Hypothalamus (tissue), 51 donors: Measurements from ENCODE around the gene LCE2A.
"Not testable (repeated sequence)": the region's sequence is repeated elsewhere in the genome, so short reads cannot be mapped to it uniquely, and the experiment has no call there.

Source experiments
- DNase-seq, 51 donors: peaks; one replicate each; lab custom pipeline; 2025; lab: John Stamatoyannopoulos, UW

Gene LCE2A, protein sequence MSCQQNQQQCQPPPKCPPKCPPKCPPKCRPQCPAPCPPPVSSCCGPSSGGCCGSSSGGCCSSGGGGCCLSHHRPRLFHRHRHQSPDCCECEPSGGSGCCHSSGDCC

DNA sequence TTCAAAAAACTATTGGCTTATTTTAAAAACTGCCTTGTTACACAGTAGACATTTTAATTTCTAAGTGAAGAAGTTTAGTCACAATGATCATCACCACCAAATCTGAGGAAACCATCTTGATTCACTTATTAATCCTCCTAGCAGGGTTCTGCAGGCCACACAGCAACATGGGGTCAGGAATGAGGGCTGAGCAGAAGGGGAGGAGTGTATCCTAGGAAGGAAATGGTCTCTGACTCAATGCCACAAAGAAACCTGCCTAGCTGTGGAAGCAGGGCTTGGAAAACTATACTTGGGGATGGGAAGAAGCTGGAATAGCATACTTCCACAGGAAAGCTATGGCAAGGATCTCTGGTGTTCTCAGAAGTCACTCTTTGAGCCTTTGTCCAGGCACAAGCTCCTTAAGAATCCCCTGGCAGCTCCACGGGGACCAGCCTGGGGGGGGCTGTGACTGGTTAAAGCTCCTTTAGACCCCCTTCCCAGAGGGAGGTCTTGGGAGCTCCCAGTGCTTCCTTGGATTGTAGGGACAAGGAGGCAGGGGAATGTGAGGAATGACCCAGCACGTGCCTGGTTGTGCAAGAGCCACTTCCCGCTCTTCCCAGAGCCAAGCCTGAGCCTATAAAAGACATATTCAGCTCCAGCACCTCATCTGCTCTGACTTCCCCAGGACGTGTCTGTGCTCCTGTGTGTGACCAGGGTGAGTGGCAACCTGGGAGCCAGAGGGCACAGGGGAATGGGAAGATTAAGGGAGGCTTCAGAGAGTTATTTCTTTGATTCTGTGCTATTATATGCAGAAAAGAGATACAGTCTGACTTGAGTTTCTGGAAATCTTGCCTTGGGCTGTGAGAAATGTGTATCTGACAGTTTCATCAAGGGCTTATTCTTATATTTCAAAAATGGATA lies at the start of gene LCE2A:
LCE2A (plus strand) TSS at position 645 of the 900 bp plus-strand sequence. CDS start 557 bp downstream, outside the sequence.
- no peak for DNase-seq

DNA sequence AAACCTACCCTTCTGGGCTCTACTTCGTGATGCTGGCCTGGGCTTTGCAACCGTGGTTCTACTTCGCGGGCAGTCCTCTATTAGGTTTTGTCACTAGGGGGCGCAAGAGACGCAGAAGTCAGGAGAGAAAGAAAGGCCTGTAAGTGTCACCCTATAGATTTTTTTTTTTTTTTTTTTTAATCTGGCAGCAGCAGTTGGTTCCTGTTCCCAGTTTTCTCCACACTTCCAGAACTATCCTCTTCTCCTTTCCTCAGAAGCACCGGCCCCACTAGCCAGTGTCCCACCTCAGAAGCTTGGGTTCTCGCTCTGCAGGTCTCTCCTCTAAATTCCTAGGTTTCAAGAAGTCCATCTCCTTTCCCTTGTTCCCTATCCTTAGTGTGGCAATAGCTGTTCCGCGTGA lies 44.0 kb upstream of the LCE2A start:
- DNase-seq: peak in 29 of 51 donors; percentile 0 to 59 (median 4)

DNA sequence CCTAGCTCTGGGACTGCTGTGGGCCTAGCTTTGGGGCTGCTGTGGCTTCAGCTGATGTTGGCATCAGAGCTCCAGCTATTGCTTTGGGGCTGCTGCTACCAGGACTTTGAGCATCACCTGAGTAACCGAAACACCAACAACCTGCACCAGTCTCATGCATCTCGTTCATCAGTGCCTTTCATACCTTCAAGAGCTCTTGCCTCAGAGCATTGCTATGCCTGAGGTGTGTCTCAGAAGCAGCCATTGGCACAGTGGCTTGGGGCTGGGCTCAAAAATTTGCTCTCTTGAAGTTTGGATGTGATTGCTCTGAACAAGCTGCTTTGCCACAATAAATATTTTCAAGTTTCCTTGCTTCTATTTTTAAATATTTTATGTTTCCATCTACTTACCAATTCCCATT lies 41.7 kb upstream of the LCE2A start:
- DNase-seq: no peak

DNA sequence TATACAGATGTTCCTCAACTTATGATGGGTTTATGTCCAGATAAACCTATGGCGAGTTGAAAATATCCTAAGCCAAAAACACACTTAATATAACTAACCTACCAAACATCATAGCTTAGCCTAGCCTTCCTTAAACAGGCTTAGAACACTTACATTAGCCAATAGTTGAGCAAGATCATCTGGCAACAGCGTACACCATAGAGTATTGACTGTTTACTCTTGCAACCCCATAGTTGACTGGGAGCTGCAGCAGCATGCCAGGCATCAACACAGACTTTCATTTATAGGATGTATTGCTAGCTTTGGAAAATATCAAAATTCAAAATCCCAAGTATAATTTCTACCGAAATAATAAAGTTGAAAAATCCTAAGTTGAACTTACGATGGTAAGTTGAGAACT lies 40.5 kb upstream of the LCE2A start:
- DNase-seq: no peak

DNA sequence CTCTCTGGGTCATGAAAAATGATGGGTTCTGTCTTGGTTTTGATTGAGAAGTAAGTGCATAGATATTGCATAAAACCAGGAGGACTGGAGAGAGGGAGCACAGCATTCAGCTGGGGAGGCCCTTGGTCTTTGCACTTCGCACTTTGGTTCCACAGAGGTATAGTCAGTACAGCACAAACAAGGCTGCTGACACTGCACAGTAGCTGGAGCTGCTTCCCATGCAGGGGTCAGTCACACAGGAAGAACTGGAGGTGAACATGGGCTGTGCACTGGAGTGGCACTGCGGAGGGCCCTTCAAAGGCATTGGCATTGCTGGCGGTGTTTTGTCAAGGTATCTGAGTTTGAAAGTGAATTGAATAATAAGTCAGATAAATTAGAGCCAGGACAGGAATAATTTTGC lies 39.5 kb upstream of the LCE2A start:
- DNase-seq: no peak

DNA sequence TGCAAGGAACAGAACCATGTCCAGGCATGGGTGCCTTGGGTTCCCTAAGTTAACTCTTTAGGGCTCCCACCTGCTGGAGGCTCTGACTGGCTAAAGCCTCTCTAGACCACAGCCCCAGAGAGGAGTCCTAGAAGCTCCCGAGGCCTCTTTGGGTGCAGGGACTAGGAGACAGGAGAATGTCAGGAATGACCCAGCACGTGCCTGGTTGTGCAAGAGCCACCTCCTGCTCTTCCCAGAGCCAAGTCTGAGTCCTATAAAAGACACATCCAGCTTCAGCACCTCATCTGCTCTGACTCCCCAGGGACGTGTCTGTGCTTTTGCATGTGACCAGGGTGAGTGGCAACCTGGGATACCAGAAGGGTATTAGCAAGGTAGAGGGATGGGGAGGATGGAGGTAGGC lies 35.0 kb upstream of the LCE2A start, which contains the start of gene LCE2D:
LCE2D (plus strand) TSS at position 283 of the 400 bp plus-strand sequence. CDS start 726 bp downstream, outside the sequence.
- no peak for DNase-seq

DNA sequence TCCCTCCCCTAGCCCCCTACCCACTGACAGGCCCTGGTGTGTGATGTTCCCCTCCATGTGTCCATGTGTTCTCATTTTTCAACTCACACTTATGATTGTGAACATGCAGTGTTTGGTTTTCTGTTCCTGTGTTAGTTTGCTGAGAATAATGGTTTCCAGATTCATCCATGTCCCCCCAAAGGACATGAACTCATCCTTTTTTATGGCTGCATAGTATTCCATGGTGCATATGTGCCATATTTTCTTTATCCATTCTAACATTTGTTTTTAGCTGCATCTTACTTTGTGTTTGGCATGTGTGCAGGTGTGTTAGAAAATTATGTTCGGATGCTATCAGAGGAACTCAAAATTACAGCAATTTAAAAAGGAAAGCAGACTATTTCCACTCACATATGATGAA lies 32.0 kb upstream of the LCE2A start:
- not testable (repeated sequence) for DNase-seq

DNA sequence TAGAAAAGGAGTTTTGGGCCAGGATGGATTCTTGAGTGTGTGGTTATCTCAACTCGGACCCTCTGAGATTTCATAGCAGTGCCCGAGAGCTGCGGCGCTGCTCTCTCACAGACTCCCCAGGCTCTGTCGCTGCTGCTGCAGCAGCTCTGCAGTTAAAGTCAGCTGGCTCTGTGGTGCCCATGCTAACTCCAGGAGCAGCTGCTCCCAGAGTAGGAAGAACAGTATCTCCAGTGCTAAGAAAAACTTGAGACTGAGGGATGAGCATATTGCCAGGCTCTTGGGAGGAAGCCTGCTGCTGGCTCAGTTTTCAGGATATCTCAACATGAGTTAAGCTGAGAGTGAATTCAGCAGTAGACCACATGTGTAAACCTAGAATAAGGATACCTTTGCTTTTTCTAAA lies 30.5 kb upstream of the LCE2A start:
- DNase-seq: no peak

DNA sequence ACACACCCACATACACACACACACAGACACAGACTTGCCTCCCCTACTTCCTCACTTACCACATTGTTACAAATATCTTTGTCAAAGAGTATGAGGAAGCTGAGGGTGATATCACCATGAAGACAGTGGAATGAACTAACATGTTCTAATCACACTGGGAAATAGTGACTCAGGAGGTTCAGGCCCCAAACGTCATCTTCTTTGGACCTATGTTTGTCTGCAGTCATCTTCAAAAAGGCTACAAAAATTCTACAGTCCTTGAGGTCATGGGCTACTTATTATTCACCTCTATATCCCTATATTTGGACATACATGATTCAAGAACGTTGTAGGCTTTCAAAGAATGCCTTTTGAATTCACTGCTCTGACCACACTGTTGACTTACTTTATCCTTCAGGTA lies 25.1 kb upstream of the LCE2A start:
- DNase-seq: no peak

DNA sequence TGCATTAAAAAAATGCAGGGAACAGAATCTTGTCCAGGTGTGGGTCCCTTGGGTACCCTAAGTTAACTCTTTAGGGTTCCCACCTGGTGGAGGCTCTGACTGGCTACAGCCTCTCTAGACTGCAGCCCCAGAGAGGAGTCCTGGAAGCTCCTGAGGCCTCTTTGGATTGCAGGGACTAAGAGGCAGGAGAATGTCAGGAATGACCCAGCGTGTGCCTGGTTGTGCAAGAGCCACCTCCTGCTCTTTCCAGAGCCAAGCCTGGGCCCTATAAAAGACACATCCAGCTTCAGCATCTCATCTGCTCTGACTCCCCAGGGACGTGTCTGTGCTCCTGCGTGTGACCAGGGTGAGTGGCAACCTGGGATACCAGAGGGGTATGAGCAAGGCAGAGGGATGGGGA lies 23.2 kb upstream of the LCE2A start, which contains the start of gene LCE2C:
LCE2C (plus strand) TSS at position 297 of the 400 bp plus-strand sequence. CDS start 737 bp downstream, outside the sequence.
- DNase-seq: not testable (repeated sequence)

DNA sequence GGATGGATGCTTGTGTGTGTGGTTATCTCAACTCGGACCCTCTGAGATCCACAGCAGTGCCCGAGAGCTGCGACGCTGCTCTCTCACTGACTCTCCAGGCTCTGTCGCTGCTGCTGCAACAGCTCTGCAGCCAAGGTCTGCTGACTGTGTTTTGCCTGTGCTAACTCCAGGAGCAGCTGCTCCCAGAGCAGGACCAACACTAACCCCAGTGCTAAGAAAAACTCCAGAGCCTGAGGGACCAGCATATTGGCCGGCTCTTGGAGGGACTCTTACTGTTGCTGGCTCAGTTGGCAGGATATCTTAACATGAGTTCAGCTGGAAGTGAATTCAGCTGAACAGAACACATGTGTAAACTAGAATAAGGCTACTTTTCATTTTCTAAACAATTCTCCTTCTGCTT lies 18.7 kb upstream of the LCE2A start:
- no peak for DNase-seq

DNA sequence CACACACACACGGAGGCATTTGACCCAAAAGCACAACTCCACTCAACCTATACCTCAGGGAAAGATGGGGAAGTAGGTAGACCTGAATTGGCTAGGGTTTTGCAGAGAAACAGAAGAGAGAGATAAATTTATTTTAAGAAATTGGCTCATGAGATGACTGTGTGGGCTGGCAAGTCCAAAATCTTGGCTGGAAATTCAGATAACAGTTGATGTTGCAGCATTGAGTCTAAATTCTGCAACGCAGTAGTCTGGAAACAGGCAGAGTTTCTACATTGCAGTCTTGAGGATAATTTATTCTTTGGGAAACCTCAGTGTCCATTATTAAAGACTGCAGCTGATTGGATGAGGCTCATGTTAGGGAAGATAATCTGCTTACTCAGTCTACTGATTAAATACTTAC lies 16.5 kb upstream of the LCE2A start:
- no peak for DNase-seq

DNA sequence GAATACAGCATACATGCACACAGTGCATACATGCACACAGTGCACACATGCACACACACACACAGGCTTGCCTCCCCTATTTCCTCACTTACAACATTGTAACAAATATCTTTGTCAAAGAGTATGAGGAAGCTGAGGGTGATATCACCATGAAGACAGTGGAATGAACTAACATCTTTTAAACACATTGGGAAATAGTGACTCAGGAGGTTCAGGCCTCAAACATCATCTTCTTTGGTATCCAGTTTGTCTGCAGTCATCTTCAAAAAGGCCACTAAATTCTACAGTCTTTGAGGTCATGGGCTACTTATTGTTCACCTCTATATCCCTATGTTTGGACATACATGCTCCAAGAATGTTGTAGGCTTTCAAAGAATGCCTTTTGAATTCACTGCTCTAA lies 14.3 kb upstream of the LCE2A start:
- no peak for DNase-seq

DNA sequence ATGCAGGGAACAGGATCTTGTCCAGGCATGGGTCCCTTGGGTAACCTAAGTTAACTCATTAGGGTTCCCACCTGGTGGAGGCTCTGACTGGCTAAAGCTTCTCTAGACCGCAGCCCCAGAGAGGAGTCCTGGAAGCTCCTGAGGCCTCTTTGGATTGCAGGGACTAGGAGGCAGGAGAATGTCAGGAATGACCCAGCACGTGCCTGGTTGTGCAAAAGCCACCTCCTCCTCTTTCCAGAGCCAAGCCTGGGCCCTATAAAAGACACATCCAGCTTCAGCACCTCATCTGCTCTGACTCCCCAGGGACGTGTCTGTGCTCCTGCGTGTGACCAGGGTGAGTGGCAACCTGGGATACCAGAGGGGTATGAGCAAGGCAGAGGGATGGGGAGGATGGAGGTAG lies 12.3 kb upstream of the LCE2A start, which contains the start of gene LCE2B:
LCE2B (plus strand) TSS at position 301 of the 400 bp plus-strand sequence. CDS start 721 bp downstream, outside the sequence.
- DNase-seq: not testable (repeated sequence)

DNA sequence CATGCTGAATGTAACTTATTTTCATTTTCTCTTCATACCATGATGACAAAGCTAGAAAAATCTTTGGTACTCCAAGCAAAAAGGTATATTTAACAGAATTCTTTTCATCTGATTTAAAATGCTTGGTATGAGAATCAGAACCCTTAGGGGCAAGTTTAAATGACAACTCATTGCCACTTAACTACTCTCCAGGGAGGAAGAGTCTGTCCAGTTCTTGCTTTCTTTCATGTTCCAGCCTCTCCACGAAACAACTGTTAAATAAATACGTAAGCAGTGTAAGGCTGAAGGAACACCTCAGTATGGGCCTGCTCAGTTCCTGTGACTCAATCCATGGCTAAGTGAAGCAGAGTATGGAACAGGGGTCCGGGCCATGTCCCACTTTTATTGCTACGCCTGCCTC lies 1.6 kb downstream of the LCE2A start:
- no peak for DNase-seq

DNA sequence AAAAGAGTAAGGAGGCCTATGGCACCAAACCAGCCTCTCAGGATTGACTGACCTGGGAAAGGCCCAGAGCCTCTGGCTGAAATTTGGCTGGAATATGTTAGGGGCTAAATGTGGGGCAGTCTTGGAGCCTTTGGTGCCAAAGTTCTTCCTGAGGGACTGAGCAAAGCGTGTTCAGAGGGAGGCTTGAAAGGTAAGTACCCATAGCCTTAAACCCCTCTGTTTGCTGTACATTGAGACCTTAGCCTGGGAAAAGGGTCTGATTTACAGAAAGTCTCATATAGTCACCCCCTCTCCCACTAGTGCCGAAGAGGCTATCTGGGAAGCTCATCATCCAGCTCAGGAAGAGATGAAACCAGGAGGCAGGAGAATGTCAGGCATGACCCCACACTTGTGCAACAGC lies 9.7 kb downstream of the LCE2A start, which contains the start of gene LCE4A:
LCE4A (plus strand) TSS at position 301 of the 400 bp plus-strand sequence. CDS start 916 bp downstream, outside the sequence.
- DNase-seq: no peak

DNA sequence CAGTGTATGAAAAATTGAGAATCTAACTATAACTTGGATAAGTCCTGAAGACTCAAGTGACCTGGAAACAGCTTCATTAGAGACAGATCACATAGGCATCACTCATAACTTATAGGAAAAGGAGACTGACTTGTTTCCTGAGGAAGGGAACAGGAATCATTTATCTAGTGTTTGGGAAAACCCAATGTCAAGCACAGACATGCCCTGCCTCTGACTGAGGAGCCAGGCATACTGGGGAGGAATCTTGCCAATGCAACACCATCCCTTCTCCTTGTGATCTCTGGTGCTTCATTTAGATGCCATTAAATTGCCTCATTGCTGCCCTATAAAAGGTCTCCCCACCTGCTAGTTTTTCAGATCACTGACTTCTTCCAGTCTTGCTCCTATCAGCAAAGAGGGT lies 20.1 kb downstream of the LCE2A start:
- DNase-seq: no peak

DNA sequence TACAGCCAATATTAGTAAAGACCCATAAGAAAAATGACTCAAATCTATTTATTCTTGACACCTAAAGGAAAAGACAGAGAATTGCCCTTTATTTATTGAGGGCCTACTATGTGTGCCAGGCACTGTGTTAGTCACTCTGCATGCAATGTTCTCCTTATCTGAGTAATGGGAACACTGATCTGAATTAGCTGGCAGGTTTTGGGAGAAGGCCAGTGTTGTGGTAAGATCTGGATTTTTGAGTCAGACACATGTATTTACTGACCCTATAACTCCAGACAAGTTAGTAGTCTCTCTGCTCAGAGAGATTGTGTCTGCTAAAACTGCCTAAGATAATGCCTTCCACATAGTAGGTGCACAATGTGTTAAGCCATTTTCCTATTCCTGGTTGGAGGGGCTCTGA lies 27.1 kb downstream of the LCE2A start:
- DNase-seq: no peak

DNA sequence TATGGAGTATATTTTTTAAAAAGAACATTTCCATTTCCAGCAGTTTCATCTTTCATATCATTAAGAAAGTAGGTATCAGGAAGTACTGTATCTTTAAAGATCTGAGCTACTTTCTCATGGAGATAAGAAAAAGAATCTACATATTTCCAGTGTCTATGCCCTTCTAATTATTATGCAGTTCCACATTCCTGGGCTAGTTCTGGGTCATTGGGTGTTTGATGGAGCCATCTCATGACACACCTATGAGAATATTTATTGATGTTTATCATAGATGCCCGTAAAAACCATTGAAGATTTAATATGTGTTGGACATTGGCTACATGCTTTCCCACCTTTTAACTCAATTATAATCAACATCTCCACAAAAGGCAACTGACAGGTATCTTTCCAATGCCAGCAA lies 30.8 kb downstream of the LCE2A start:
- no peak for DNase-seq

DNA sequence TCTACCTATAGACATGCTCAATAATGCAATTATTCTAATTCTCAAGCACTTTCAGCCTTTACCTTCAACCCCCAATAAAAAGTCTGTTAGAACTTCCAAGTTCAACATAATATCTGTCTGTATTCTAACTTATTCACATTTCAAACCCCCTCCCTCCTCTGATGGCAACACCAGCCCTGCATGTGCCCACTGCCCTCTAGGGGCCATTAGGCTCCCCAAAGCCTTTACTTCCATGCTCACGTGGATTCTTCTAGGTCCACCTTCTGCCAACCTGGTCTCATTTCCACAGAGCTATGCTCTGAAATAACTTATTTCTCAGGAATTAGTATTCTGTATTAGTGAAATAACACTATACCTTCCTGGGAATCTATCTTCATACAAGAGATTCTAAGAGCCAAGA lies 37.5 kb downstream of the LCE2A start:
- no peak for DNase-seq

DNA sequence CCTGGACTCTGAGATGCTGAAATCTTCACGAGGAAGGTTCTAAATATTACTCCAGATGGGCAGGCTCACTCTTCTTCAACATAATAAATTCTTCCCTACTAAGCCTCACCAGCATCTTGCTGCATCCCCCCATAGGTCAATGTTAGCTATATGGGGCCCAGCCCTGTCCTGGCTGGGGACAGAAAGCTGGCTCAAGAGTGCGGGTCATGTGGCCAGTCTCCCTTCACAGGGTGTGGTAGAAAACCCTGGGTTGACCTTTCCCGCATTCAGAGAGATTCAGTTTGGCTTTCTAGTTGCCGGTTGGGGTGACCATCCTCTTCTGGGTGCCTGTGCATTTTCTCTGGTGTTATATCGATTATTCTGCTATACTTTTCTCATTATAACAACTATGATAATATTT lies 39.9 kb downstream of the LCE2A start:
- no peak for DNase-seq

DNA sequence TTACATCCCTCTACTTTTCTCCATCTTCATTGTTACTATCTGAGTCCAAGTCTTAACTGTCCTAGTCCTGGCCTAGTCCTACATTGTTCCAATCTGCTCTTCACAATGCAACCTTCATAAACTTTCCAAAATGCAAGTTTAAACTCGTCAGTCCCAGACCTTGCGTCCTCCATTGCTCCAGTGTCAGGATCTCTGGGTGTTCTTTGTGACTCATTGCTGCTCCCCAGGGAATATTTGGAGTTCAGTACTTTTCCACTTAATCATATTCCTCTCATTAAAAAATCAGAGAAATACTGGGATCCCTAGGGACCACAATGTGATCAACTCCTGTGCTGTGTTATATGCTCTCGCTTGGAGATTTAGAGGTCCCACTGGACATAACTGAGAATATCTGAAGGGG lies 41.7 kb downstream of the LCE2A start:
- no peak for DNase-seq
